K562 (cell line): Measurements from ENCODE around the gene BLM. TPM values are rescaled to one million over a fixed set of nuclear protein-coding genes. Genes with fewer than 3 reads are reported as not detected.

Source experiments
- ATAC-seq: fragments of 200-7000 bp; cut with Tn5 transposase; 3 replicates; pipeline ENCODE4 v1.9.1; 2020; ENCODE audit warnings: moderate library complexity
- BruUV-seq: library from RNA; stranded (reverse); fragments of 400-500 nt; replicated peaks from 2 replicates; lab custom pipeline; 2021; lab: Mats Ljungman, UMichigan
- CTCF ChIA-PET: fragments of 300-600 bp; formaldehyde crosslinking; extraction: SDS; loops from one replicate; lab custom pipeline; 2021; ENCODE audit warnings: low intra/inter-chr PET ratio; lab: Yijun Ruan, JAX
- POLR2A ChIA-PET: fragments of 300-600, 350-650 bp; sonication (Branson Sonifier 250); formaldehyde crosslinking; extraction: SDS; loops from one replicate; lab custom pipeline; 2021; ENCODE audit warnings: antibody characterized with exemption, inconsistent platforms; lab: Yijun Ruan, JAX
- DNase-seq, 4 experiments: peaks; one replicate each; pipeline versions ENCODE4 v3.0.0 to v3.0.0-alpha.2; 2011 to 2018; ENCODE audit warnings: low spot score in 3 of 4, mixed read lengths in 3 of 4; ENCODE audit errors: extremely low read depth in 1 of 4
- FAIRE-seq: peaks from 2 replicates; lab custom pipeline; 2011; peaks lifted over from hg19 to GRCh38; lab: Jason Lieb, UNC
- H2AFZ ChIP-seq: 2 replicates; pipeline ENCODE4 v1.6.0; 2011; ENCODE audit warnings: low read depth, low read length, control low read depth, inconsistent platforms
- H3K27ac ChIP-seq: fragments of 200-600 bp; 3 replicates; pipeline ENCODE4 v1.8.0; 2011; ENCODE audit warnings: low read depth, mild to moderate bottlenecking, control low read depth, inconsistent platforms, low read length, moderate library complexity, mixed read lengths; ENCODE audit errors: extremely low read depth
- H3K27me3 ChIP-seq, 2 experiments: fragments of 300-600 bp in 1 of 2; 2 replicates in 1 of 2; 3 replicates in 1 of 2; pipeline versions ENCODE4 v1.6.0 to v1.8.0; 2011; ENCODE audit warnings: inconsistent platforms in 2 of 2, low read length in 2 of 2, mild to moderate bottlenecking in 1 of 2, mixed read lengths in 1 of 2, moderate library complexity in 1 of 2; ENCODE audit not compliant: control insufficient read depth in 2 of 2, insufficient read depth in 2 of 2
- H3K36me3 ChIP-seq: fragments of 300-600 bp; 3 replicates; pipeline ENCODE4 v1.8.0; 2011; ENCODE audit warnings: mild to moderate bottlenecking, low read length, inconsistent platforms; ENCODE audit not compliant: control insufficient read depth, insufficient read depth
- H3K4me1 ChIP-seq, 2 experiments: fragments of 200-600 bp in 1 of 2; replicated peaks in 1 of 2; 2 replicates in 1 of 2; 3 replicates in 1 of 2; pipeline versions ENCODE4 v1.5.1 to v1.8.0; 2011; ENCODE audit warnings: inconsistent platforms in 2 of 2, low read length in 2 of 2, mild to moderate bottlenecking in 1 of 2, mixed read lengths in 1 of 2, moderate library complexity in 1 of 2; ENCODE audit not compliant: control insufficient read depth in 2 of 2, insufficient read depth in 2 of 2
- H3K4me2 ChIP-seq: 2 replicates; pipeline ENCODE4 v1.6.1; 2011; ENCODE audit warnings: low read length, control low read depth, inconsistent platforms, mixed read lengths; ENCODE audit not compliant: insufficient read depth
- H3K4me3 ChIP-seq: fragments of 200-600 bp; sonication (generic), shearing (Covaris generic); 2 replicates; pipeline ENCODE4 v1.5.1; 2016; ENCODE audit warnings: control low read depth, inconsistent platforms
- H3K79me2 ChIP-seq: fragments of 200-600 bp; 3 replicates; pipeline ENCODE4 v1.8.0; 2011; ENCODE audit warnings: low read length, inconsistent platforms; ENCODE audit not compliant: control insufficient read depth, insufficient read depth
- H3K9ac ChIP-seq, 2 experiments: 2 replicates each; pipeline versions ENCODE4 v1.6.0 to v1.6.1; 2011; ENCODE audit warnings: low read depth in 2 of 2, low read length in 2 of 2, control low read depth in 1 of 2, inconsistent platforms in 1 of 2, mild to moderate bottlenecking in 1 of 2, mixed read lengths in 1 of 2; ENCODE audit not compliant: insufficient read depth in 1 of 2
- H3K9me1 ChIP-seq: one replicate; pipeline ENCODE4 v1.6.0; 2011; ENCODE audit warnings: inconsistent platforms, mild to moderate bottlenecking, low read length, moderate library complexity; ENCODE audit not compliant: control insufficient read depth, insufficient read depth
- H3K9me3 ChIP-seq: replicated peaks from 2 replicates; pipeline ENCODE4 v1.5.1; 2011; ENCODE audit warnings: low read depth, low read length, inconsistent platforms; ENCODE audit not compliant: control insufficient read depth, insufficient read depth
- H4K20me1 ChIP-seq: replicated peaks from 2 replicates; pipeline ENCODE4 v1.6.1; 2011; ENCODE audit warnings: low read length, inconsistent platforms, mixed read lengths; ENCODE audit not compliant: control insufficient read depth, insufficient read depth
- CBX3 ChIP-seq, 2 experiments: IDR thresholded peaks; 1 replicate in 1 of 2; 2 replicates in 1 of 2; pipeline ENCODE4 v1.6.1; 2012; ENCODE audit warnings: inconsistent platforms in 2 of 2, low read length in 2 of 2, borderline replicate concordance in 1 of 2, control low read depth in 1 of 2
- E2F3 ChIP-seq: fragments of 250-450 bp; sonication (Bioruptor Pico); IDR thresholded peaks from 2 replicates; pipeline ENCODE4 v1.4.0; 2020; ENCODE audit warnings: mild to moderate bottlenecking
- GATAD2A ChIP-seq: fragments of 450-650 bp; IDR thresholded peaks from 2 replicates; pipeline ENCODE4 v1.6.1; 2017
- PTRF ChIP-seq: fragments of 450-650 bp; IDR thresholded peaks from 2 replicates; pipeline ENCODE4 v1.6.1; 2016; ENCODE audit warnings: mild to moderate bottlenecking, missing genetic modification characterization, missing compliant biosample characterization
- SRSF7 ChIP-seq: fragments of 200-400 bp; formaldehyde crosslinking; optimal IDR thresholded peaks from 2 replicates; pipeline ENCODE3; 2017; ENCODE audit warnings: mild to moderate bottlenecking, low read depth, low read length
- TARDBP ChIP-seq: fragments of 450-650 bp; IDR thresholded peaks from 2 replicates; pipeline ENCODE4 v1.6.1; 2016
- ZNF778 ChIP-seq: fragments of 450-650 bp; formaldehyde crosslinking; IDR thresholded peaks from 2 replicates; pipeline ENCODE4 v1.4.0; 2020; ENCODE audit warnings: mild to moderate bottlenecking, moderate library complexity
- WGBS: fragments of 100-300 bp; shearing (Covaris generic); methylation state at CpG from one replicate; pipeline ENCODE4 v1.1.6; 2016; ENCODE audit warnings: low coverage, mixed read lengths; ENCODE audit not compliant: insufficient coverage; ENCODE audit errors: missing lambda C conversion rate; 5-methylcytosine and 5-hydroxymethylcytosine counted together
- in situ Hi-C: fragments of 300-500 bp; cut with MboI; formaldehyde crosslinking; loops from 4 replicates; pipeline ENCODE4 v1.15.0; 2018; ENCODE audit warnings: inconsistent platforms, mixed read lengths
- intact Hi-C: fragments of 100-400 bp; cut with micrococcal nuclease; formaldehyde crosslinking; loops from 2 replicates; pipeline ENCODE4 v1.14.2; 2022
- polyA plus RNA-seq, 8 experiments: library from polyadenylated mRNA; depleted of rRNA in 4 of 8; stranded (reverse) in 5 of 8; unstranded in 3 of 8; fragments of >200 nt; fragmentation: Nextera tagmentation in 2 of 8; fragmentation: Illumina TruSeq in 1 of 8; extraction: Ambion mirVana in 2 of 8; extraction: Trizol in 1 of 8; gene quantifications; 2 replicates each; pipeline versions ENCODE4 v1.2.1 to v1.2.3, GENCODE V29; 2011 to 2014; ENCODE audit warnings: inconsistent platforms in 1 of 8, missing spikeins in 1 of 8
- total RNA-seq, 7 experiments: library from RNA; depleted of rRNA in 6 of 7; stranded (reverse); fragments of >200 nt in 6 of 7; fragmentation: Illumina TruSeq in 2 of 7; extraction: Trizol in 2 of 7; gene quantifications; 2 replicates each; pipeline versions ENCODE4 v1.2.1 to v1.2.3, GENCODE V29; 2011 to 2021; ENCODE audit warnings: low replicate concordance in 1 of 7
- TF ChIP-seq, protein P1 (sequence below): fragments of 200-800 bp; sonication (Bioruptor generic); IDR thresholded peaks from 2 replicates; pipeline ENCODE4 v1.6.1; 2016; ENCODE audit warnings: missing genetic modification characterization, missing compliant biosample characterization
- TF ChIP-seq, protein P2 (sequence below): fragments of 250-450 bp; sonication (Bioruptor Pico); IDR thresholded peaks from 2 replicates; pipeline ENCODE4 v1.5.0; 2021; ENCODE audit warnings: mild to moderate bottlenecking, borderline replicate concordance

BLM gene
- total and polyA plus RNA-seq, 9 of the 15 experiments (the other 6 are each of a cell fraction or from before 2014, with no cell fraction given), result 21.0 to 56.0 (median 43.9) TPM

DNA sequence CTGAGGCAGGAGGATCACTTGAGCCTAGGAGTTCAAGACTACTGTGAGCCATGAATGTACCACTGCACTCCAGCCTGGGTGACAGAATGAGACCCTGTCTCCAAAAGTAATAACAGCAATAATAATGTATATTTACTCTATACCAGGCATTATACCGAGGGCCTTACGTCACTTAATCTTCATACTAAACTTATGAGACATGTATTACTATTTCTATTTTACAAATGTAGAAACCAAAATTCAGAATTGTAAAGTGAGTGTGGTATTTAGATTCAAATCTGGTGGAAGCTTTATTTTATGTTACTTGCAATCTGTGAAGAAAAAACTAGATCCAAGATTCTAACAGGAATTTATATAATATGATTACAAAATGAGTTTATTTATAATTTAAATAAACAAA lies 9.7 kb upstream of the BLM start:
- CTCF ChIA-PET, result no interaction called here
- BruUV-seq, result no TSS peak
- POLR2A ChIA-PET, result interaction anchor here (1.8 kb wide), 1 partner anchor 8 kb away, joined by 3 read pairs; no protein-coding TSS in a partner anchor

DNA sequence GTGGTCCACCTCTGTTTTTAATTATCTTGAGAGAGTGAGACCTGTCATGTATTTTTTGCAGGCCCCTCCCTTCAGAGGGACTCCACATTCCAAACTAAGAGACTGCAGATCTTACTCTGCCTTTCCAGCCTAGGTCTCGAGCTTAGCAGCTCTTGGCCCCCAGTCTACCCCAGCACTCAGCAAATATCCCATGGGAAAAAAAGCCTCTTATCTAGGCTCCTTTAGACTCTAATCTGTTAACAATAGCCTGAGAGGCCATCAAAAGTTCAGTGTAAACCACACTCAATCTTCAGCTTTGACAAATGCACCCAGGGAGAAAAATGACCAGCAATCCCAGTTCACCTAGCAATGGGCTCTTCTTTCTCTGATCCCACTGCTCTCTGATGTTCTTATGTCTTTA lies 8.6 kb upstream of the BLM start:
- ATAC-seq (no peak), DNase-seq (no peak), FAIRE-seq (no peak)
- intact Hi-C loops, result no loop called here
- Histone ChIP-seq H3K4me3 (no peak overlapping the region), H3K79me2 (no peaks in the 10 kb centered on the region), H3K27me3 (no peaks in the 10 kb centered on the region), H3K9ac (no peak overlapping the region), H3K27ac (no peak overlapping the region), H3K4me1 (peaks cover 3 to 5% of the 10 kb centered on the region in 2 experiments; a peak in 1 of 5 replicates), H3K4me2 (no peak overlapping the region), H4K20me1 (no peaks in the 10 kb centered on the region), H3K36me3 (no peaks in the 10 kb centered on the region; the same call in 2 of the 3 replicates), H3K9me3 (peaks cover 3% of the 10 kb centered on the region), H2AFZ (no peak overlapping the region), H3K9me1 (no peaks in the 10 kb centered on the region)
- in situ Hi-C loops, result no loop called here
- no TSS peak for BruUV-seq
- CTCF ChIA-PET, result no interaction called here
- POLR2A ChIA-PET, result interaction anchor here (1.2 kb wide), 1 partner anchor 8 kb away, joined by 4 read pairs; the partner anchor contains the start of gene BLM
- WGBS, result 20% methylated on average over 1 of the region's 1 CpG
- TF ChIP-seq SRSF7 (no peak), GATAD2A (no peak), TARDBP (no peak), E2F3 (CRISPR knock-in tag) (no peak), CBX3 (IDR thresholded peaks at IDR 0.05; ENCODE audit: borderline replicate concordance in 1 of 2, low read length in 2 of 2) (no peak), ZNF778 (no peak)
- TF ChIP-seq, protein P1, sequence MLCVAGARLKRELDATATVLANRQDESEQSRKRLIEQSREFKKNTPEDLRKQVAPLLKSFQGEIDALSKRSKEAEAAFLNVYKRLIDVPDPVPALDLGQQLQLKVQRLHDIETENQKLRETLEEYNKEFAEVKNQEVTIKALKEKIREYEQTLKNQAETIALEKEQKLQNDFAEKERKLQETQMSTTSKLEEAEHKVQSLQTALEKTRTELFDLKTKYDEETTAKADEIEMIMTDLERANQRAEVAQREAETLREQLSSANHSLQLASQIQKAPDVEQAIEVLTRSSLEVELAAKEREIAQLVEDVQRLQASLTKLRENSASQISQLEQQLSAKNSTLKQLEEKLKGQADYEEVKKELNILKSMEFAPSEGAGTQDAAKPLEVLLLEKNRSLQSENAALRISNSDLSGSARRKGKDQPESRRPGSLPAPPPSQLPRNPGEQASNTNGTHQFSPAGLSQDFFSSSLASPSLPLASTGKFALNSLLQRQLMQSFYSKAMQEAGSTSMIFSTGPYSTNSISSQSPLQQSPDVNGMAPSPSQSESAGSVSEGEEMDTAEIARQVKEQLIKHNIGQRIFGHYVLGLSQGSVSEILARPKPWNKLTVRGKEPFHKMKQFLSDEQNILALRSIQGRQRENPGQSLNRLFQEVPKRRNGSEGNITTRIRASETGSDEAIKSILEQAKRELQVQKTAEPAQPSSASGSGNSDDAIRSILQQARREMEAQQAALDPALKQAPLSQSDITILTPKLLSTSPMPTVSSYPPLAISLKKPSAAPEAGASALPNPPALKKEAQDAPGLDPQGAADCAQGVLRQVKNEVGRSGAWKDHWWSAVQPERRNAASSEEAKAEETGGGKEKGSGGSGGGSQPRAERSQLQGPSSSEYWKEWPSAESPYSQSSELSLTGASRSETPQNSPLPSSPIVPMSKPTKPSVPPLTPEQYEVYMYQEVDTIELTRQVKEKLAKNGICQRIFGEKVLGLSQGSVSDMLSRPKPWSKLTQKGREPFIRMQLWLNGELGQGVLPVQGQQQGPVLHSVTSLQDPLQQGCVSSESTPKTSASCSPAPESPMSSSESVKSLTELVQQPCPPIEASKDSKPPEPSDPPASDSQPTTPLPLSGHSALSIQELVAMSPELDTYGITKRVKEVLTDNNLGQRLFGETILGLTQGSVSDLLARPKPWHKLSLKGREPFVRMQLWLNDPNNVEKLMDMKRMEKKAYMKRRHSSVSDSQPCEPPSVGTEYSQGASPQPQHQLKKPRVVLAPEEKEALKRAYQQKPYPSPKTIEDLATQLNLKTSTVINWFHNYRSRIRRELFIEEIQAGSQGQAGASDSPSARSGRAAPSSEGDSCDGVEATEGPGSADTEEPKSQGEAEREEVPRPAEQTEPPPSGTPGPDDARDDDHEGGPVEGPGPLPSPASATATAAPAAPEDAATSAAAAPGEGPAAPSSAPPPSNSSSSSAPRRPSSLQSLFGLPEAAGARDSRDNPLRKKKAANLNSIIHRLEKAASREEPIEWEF, result no peak
- TF ChIP-seq, protein P2, sequence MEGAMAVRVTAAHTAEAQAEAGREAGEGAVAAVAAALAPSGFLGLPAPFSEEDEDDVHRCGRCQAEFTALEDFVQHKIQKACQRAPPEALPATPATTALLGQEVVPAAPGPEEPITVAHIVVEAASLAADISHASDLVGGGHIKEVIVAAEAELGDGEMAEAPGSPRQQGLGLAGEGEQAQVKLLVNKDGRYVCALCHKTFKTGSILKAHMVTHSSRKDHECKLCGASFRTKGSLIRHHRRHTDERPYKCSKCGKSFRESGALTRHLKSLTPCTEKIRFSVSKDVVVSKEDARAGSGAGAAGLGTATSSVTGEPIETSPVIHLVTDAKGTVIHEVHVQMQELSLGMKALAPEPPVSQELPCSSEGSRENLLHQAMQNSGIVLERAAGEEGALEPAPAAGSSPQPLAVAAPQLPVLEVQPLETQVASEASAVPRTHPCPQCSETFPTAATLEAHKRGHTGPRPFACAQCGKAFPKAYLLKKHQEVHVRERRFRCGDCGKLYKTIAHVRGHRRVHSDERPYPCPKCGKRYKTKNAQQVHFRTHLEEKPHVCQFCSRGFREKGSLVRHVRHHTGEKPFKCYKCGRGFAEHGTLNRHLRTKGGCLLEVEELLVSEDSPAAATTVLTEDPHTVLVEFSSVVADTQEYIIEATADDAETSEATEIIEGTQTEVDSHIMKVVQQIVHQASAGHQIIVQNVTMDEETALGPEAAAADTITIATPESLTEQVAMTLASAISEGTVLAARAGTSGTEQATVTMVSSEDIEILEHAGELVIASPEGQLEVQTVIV (CRISPR knock-in tag), result no peak

More for the DNA sequence above, 9.7 kb upstream of the BLM start:
- WGBS, result 69% methylated on average over 2 of the region's 2 CpGs
- no peak overlapping the region for H3K4me2 ChIP-seq
- no peak overlapping the region for H2AFZ ChIP-seq
- H3K36me3 ChIP-seq, result no peaks in the 10 kb centered on the region
- peaks cover 3 to 5% of the 10 kb centered on the region in 2 experiments; a peak in 1 of 5 replicates for H3K4me1 ChIP-seq
- no peaks in the 10 kb centered on the region for H3K79me2 ChIP-seq
- intact Hi-C loops (no loop called here), in situ Hi-C loops (no loop called here)
- no peaks in the 10 kb centered on the region for H3K9me1 ChIP-seq
- no peak overlapping the region for H3K9ac ChIP-seq
- no peak for DNase-seq
- no peaks in the 10 kb centered on the region for H3K27me3 ChIP-seq
- peaks cover 6% of the 10 kb centered on the region for H3K9me3 ChIP-seq
- no peak overlapping the region for H3K4me3 ChIP-seq
- H3K27ac ChIP-seq, result no peak overlapping the region
- no peak for FAIRE-seq
- ATAC-seq, result no peak
- H4K20me1 ChIP-seq, result no peaks in the 10 kb centered on the region
- no peak for TF ChIP-seq PTRF
